NCI-H2029 (cell line): ENCODE measurements around the gene MMD.
"Not testable (repeated sequence)": the region's sequence is repeated elsewhere in the genome, so short reads cannot be mapped to it uniquely, and the experiment has no call there.

Source experiments
- DNase-seq: peaks from one replicate; lab custom pipeline; 2025; lab: John Stamatoyannopoulos, UW

The MMD gene

GRCh38 chr17:55423535-55423934, 1.9 kb upstream of the MMD start:
- no peak for DNase-seq

- not testable (repeated sequence) for DNase-seq
These were observed 1.2 kb upstream of the MMD start for GRCh38 chr17:55422828-55423164.

GRCh38 chr17:55420776-55421178, 858 bp downstream of the MMD start:
- no peak for DNase-seq

GRCh38 chr17:55420067-55420775, 1.4 kb downstream of the MMD start:
- no peak for DNase-seq

- no peak for DNase-seq
These were observed 3.0 kb downstream of the MMD start for GRCh38 chr17:55418369-55419268.

- no peak for DNase-seq
These were observed 4.0 kb downstream of the MMD start for GRCh38 chr17:55417411-55418268.

GRCh38 chr17:55416470-55417052, 5.1 kb downstream of the MMD start:
- no peak for DNase-seq

GRCh38 chr17:55416000-55416399, 5.6 kb downstream of the MMD start:
- DNase-seq: no peak

- DNase-seq: no peak
These were observed 6.7 kb downstream of the MMD start for GRCh38 chr17:55414983-55415382.

GRCh38 chr17:55413825-55414489, 7.7 kb downstream of the MMD start:
- DNase-seq: no peak

GRCh38 chr17:55411463-55411855, 10.2 kb downstream of the MMD start:
- no peak for DNase-seq

GRCh38 chr17:55410722-55411462, 10.7 kb downstream of the MMD start:
- peak; percentile 6 for DNase-seq

GRCh38 chr17:55409030-55409800, 12.4 kb downstream of the MMD start:
- no peak for DNase-seq

GRCh38 chr17:55407641-55408566, 13.7 kb downstream of the MMD start:
- DNase-seq: no peak

GRCh38 chr17:55405600-55405999, 16.0 kb downstream of the MMD start:
- no peak for DNase-seq

GRCh38 chr17:55404197-55404596, 17.4 kb downstream of the MMD start:
- DNase-seq: not testable (repeated sequence)

GRCh38 chr17:55402374-55402773, 19.3 kb downstream of the MMD start:
- DNase-seq: no peak

- DNase-seq: no peak
These were observed 22.9 kb downstream of the MMD start for GRCh38 chr17:55398689-55399088.
